ENCODE results near the gene MECR. TPM values are rescaled to one million over a fixed set of nuclear protein-coding genes. Genes with fewer than 3 reads are reported as not detected.

MECR gene
- total and polyA plus RNA-seq, 10 of the 15 experiments (the other 5 are each of a cell fraction or from before 2014, with no cell fraction given), result 7.6 to 66.3 (median 38.7) TPM

DNA sequence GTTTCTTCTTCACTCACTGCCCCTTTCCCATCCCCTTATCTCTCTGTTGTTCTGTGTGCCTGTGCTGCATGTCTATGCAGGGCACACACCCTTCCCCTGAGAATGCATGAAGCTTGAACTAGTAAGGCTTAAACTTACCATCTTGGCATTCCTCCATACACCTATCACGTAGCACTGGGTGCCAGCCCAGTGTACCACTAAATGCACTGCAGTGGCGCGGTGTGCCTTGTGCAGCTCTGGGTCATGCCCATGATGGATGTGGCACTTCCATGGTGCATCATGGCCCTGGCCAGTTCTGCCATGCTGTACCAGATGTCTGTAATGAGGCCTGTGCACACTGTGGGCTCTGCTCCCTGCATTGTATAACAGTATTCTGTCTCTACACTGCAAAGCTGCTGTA is 16.3 kb upstream of the MECR start:
- DNase-seq (ENCODE audit: low read depth, low spot score) (no peak), FAIRE-seq (no peak), ATAC-seq (no peak)
- Histone ChIP-seq H3K4me2 (ENCODE audit: control insufficient read depth, insufficient read depth) (no peak overlapping the region), H3K27me3 (replicated peaks in 1 of 2; ENCODE audit: control insufficient read depth in 2 of 2, insufficient read depth in 2 of 2, low read length in 1 of 2) (peaks cover 0 to 2% of the 10 kb centered on the region in 2 experiments; a peak in 2 of 4 replicates), H4K20me1 (ENCODE audit: control insufficient read depth, insufficient read depth) (no peaks in the 10 kb centered on the region), H3K9me3 (replicated peaks; ENCODE audit: control insufficient read depth, insufficient read depth, low read length) (no peaks in the 10 kb centered on the region), H3K9ac (ENCODE audit: control insufficient read depth, insufficient read depth, low read length) (no peak overlapping the region), H3K79me2 (ENCODE audit: control insufficient read depth, insufficient read depth, low read length) (no peaks in the 10 kb centered on the region), H3K4me3 (no peak overlapping the region), H3K4me1 (ENCODE audit: control insufficient read depth, insufficient read depth, low read length) (no peaks in the 10 kb centered on the region), H3K27ac (ENCODE audit: control insufficient read depth, insufficient read depth) (no peak overlapping the region), H3K36me3 (ENCODE audit: control insufficient read depth in 2 of 2, insufficient read depth in 2 of 2, low read length in 1 of 2) (no peaks in the 10 kb centered on the region), H2AFZ (ENCODE audit: control insufficient read depth, low read depth, low read length) (no peak overlapping the region)
- TF ChIP-seq, protein P1, sequence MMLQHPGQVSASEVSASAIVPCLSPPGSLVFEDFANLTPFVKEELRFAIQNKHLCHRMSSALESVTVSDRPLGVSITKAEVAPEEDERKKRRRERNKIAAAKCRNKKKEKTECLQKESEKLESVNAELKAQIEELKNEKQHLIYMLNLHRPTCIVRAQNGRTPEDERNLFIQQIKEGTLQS (IDR thresholded peaks at IDR 0.05; ENCODE audit: borderline replicate concordance, extremely low read depth, low read depth, low read length), result no peak
- TF ChIP-seq SPI1 (IDR thresholded peaks at IDR 0.05; ENCODE audit: borderline replicate concordance, insufficient read depth, low read depth, low read length) (no peak), POLR2AphosphoS2 (IDR thresholded peaks at IDR 0.05; ENCODE audit: low read depth, low read length) (no peak), FOXM1 (IDR thresholded peaks at IDR 0.05; ENCODE audit: low read depth, low read length) (no peak), MYB (IDR thresholded peaks at IDR 0.05; ENCODE audit: borderline replicate concordance, low read depth, low read length) (no peak), SP1 (IDR thresholded peaks at IDR 0.05; ENCODE audit: low read depth, low read length) (no peak)
- in situ Hi-C loops (cut with MboI) (loop anchor here (10.0 kb wide), 1 partner anchor 598 kb away; no protein-coding TSS in a partner anchor), intact Hi-C loops (cut with micrococcal nuclease; ENCODE audit: unreplicated experiment) (no loop called here)
- ChIA-PET RAD21 (ENCODE audit: unreplicated experiment) (no interaction called here), CTCF (interaction anchor here (0.8 kb wide), 1 partner anchor 1461 kb away, joined by 3 read pairs; no protein-coding TSS in a partner anchor), SMC1A (ENCODE audit: uncharacterized antibody, unreplicated experiment) (no interaction called here), POLR2A (no interaction called here)
- 64% methylated on average over 3 of the region's 3 CpGs for WGBS (ENCODE audit: insufficient coverage, insufficient replicate concordance, low lambda C conversion rate, missing lambda C conversion rate)
- BruUV-seq (replicated peaks), result no TSS peak

DNA sequence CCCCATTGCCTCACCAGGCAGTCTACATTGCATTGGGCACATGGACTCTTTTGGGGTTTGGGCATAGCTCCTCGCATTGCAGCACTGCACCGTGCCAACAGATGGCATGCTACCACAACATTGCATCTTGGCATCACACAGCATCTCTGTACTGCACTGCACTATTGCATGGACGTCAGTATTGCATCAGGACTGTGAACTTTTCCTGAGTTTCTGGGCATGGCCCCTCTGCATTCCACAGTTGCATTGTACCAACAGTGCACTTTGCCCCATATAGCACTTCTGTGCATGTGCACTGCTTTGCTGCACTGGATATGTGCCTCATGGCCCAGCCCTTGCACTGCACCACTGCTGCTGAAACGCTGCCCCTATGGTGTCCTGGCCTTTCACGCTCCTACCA is 15.1 kb upstream of the MECR start:
- no peak overlapping the region for H3K27ac ChIP-seq (ENCODE audit: control insufficient read depth, insufficient read depth)
- BruUV-seq (replicated peaks), result no TSS peak
- SMC1A ChIA-PET (ENCODE audit: uncharacterized antibody, unreplicated experiment), result no interaction called here
- ATAC-seq (peak; percentile 73), FAIRE-seq (no peak), DNase-seq (ENCODE audit: low read depth, low spot score) (no peak)
- no peak for TF ChIP-seq ZNF217 (IDR thresholded peaks at IDR 0.05)
- TF ChIP-seq RAD21 (IDR thresholded peaks at IDR 0.05; ENCODE audit: insufficient read depth, low read depth, low read length), result peak; percentile 31; the same call in 1 of the 2 replicates
- TF ChIP-seq SMC3 (IDR thresholded peaks at IDR 0.05; ENCODE audit: borderline replicate concordance, low read length), result peak; percentile 21; the same call in 1 of the 2 replicates
- no peak for TF ChIP-seq HCFC1 (IDR thresholded peaks at IDR 0.05; ENCODE audit: low read length)
- TF ChIP-seq GATAD2B (conservative IDR thresholded peaks at IDR 0.05; ENCODE audit: low read depth), result no peak
- TF ChIP-seq, protein P2, sequence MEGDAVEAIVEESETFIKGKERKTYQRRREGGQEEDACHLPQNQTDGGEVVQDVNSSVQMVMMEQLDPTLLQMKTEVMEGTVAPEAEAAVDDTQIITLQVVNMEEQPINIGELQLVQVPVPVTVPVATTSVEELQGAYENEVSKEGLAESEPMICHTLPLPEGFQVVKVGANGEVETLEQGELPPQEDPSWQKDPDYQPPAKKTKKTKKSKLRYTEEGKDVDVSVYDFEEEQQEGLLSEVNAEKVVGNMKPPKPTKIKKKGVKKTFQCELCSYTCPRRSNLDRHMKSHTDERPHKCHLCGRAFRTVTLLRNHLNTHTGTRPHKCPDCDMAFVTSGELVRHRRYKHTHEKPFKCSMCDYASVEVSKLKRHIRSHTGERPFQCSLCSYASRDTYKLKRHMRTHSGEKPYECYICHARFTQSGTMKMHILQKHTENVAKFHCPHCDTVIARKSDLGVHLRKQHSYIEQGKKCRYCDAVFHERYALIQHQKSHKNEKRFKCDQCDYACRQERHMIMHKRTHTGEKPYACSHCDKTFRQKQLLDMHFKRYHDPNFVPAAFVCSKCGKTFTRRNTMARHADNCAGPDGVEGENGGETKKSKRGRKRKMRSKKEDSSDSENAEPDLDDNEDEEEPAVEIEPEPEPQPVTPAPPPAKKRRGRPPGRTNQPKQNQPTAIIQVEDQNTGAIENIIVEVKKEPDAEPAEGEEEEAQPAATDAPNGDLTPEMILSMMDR (IDR thresholded peaks at IDR 0.05 in 2 of 3, conservative IDR thresholded peaks at IDR 0.05 in 1 of 3; ENCODE audit: control insufficient read depth in 2 of 3, extremely low read depth in 1 of 3, insufficient read depth in 1 of 3, low read depth in 3 of 3, low read length in 3 of 3), result peak; percentile 31 to 48 (median 44); a peak in 3 of 6 replicates
- POLR2A ChIA-PET, result no interaction called here
- no peaks in the 10 kb centered on the region for H3K79me2 ChIP-seq (ENCODE audit: control insufficient read depth, insufficient read depth, low read length)
- no peaks in the 10 kb centered on the region for H3K4me1 ChIP-seq (ENCODE audit: control insufficient read depth, insufficient read depth, low read length)
- RAD21 ChIA-PET (ENCODE audit: unreplicated experiment), result no interaction called here
- in situ Hi-C loops (cut with MboI), result loop anchor here (10.0 kb wide), 1 partner anchor 599 kb away; no protein-coding TSS in a partner anchor
- no peak overlapping the region for H3K4me2 ChIP-seq (ENCODE audit: control insufficient read depth, insufficient read depth)
- H4K20me1 ChIP-seq (ENCODE audit: control insufficient read depth, insufficient read depth), result no peaks in the 10 kb centered on the region
- intact Hi-C loops (cut with micrococcal nuclease; ENCODE audit: unreplicated experiment), result no loop called here
- peaks cover 0 to 2% of the 10 kb centered on the region in 2 experiments; a peak in 1 of 4 replicates for H3K27me3 ChIP-seq (replicated peaks in 1 of 2; ENCODE audit: control insufficient read depth in 2 of 2, insufficient read depth in 2 of 2, low read length in 1 of 2)
- H3K36me3 ChIP-seq (ENCODE audit: control insufficient read depth in 2 of 2, insufficient read depth in 2 of 2, low read length in 1 of 2), result no peaks in the 10 kb centered on the region
- H2AFZ ChIP-seq (ENCODE audit: control insufficient read depth, low read depth, low read length), result no peak overlapping the region
- H3K9me3 ChIP-seq (replicated peaks; ENCODE audit: control insufficient read depth, insufficient read depth, low read length), result no peaks in the 10 kb centered on the region
- no peak overlapping the region for H3K4me3 ChIP-seq
- 1% methylated on average over 5 of the region's 5 CpGs for WGBS (ENCODE audit: insufficient coverage, insufficient replicate concordance, low lambda C conversion rate, missing lambda C conversion rate)
- H3K9ac ChIP-seq (ENCODE audit: control insufficient read depth, insufficient read depth, low read length), result no peak overlapping the region
- CTCF ChIA-PET, result interaction anchor here (0.5 to 0.6 kb wide), 2 partner anchors 362 to 1677 kb away, joined by 3 read pairs; no protein-coding TSS in a partner anchor
